K562 (cell line): ENCODE data around the gene PCDH9. TPM values are rescaled to one million over a fixed set of nuclear protein-coding genes. Genes with fewer than 3 reads are reported as not detected.

Experiments
- ATAC-seq: fragments of 200-7000 bp; cut with Tn5 transposase; 3 replicates; pipeline ENCODE4 v1.9.1; 2020; ENCODE audit warnings: moderate library complexity
- BruUV-seq: library from RNA; stranded (reverse); fragments of 400-500 nt; replicated peaks from 2 replicates; lab custom pipeline; 2021; lab: Mats Ljungman, UMichigan
- CTCF ChIA-PET: fragments of 300-600 bp; formaldehyde crosslinking; extraction: SDS; loops from one replicate; lab custom pipeline; 2021; ENCODE audit warnings: low intra/inter-chr PET ratio; lab: Yijun Ruan, JAX
- POLR2A ChIA-PET: fragments of 300-600, 350-650 bp; sonication (Branson Sonifier 250); formaldehyde crosslinking; extraction: SDS; loops from one replicate; lab custom pipeline; 2021; ENCODE audit warnings: antibody characterized with exemption, inconsistent platforms; lab: Yijun Ruan, JAX
- DNase-seq, 4 experiments: peaks; one replicate each; pipeline versions ENCODE4 v3.0.0 to v3.0.0-alpha.2; 2011 to 2018; ENCODE audit warnings: low spot score in 3 of 4, mixed read lengths in 3 of 4; ENCODE audit errors: extremely low read depth in 1 of 4
- FAIRE-seq: peaks from 2 replicates; lab custom pipeline; 2011; peaks lifted over from hg19 to GRCh38; lab: Jason Lieb, UNC
- H2AFZ ChIP-seq: 2 replicates; pipeline ENCODE4 v1.6.0; 2011; ENCODE audit warnings: low read depth, low read length, control low read depth, inconsistent platforms
- H3K27ac ChIP-seq: fragments of 200-600 bp; 3 replicates; pipeline ENCODE4 v1.8.0; 2011; ENCODE audit warnings: low read depth, mild to moderate bottlenecking, control low read depth, inconsistent platforms, low read length, moderate library complexity, mixed read lengths; ENCODE audit errors: extremely low read depth
- H3K27me3 ChIP-seq, 2 experiments: fragments of 300-600 bp in 1 of 2; 2 replicates in 1 of 2; 3 replicates in 1 of 2; pipeline versions ENCODE4 v1.6.0 to v1.8.0; 2011; ENCODE audit warnings: inconsistent platforms in 2 of 2, low read length in 2 of 2, mild to moderate bottlenecking in 1 of 2, mixed read lengths in 1 of 2, moderate library complexity in 1 of 2; ENCODE audit not compliant: control insufficient read depth in 2 of 2, insufficient read depth in 2 of 2
- H3K36me3 ChIP-seq: fragments of 300-600 bp; 3 replicates; pipeline ENCODE4 v1.8.0; 2011; ENCODE audit warnings: mild to moderate bottlenecking, low read length, inconsistent platforms; ENCODE audit not compliant: control insufficient read depth, insufficient read depth
- H3K4me1 ChIP-seq, 2 experiments: fragments of 200-600 bp in 1 of 2; replicated peaks in 1 of 2; 2 replicates in 1 of 2; 3 replicates in 1 of 2; pipeline versions ENCODE4 v1.5.1 to v1.8.0; 2011; ENCODE audit warnings: inconsistent platforms in 2 of 2, low read length in 2 of 2, mild to moderate bottlenecking in 1 of 2, mixed read lengths in 1 of 2, moderate library complexity in 1 of 2; ENCODE audit not compliant: control insufficient read depth in 2 of 2, insufficient read depth in 2 of 2
- H3K4me2 ChIP-seq: 2 replicates; pipeline ENCODE4 v1.6.1; 2011; ENCODE audit warnings: low read length, control low read depth, inconsistent platforms, mixed read lengths; ENCODE audit not compliant: insufficient read depth
- H3K4me3 ChIP-seq: fragments of 200-600 bp; sonication (generic), shearing (Covaris generic); 2 replicates; pipeline ENCODE4 v1.5.1; 2016; ENCODE audit warnings: control low read depth, inconsistent platforms
- H3K79me2 ChIP-seq: fragments of 200-600 bp; 3 replicates; pipeline ENCODE4 v1.8.0; 2011; ENCODE audit warnings: low read length, inconsistent platforms; ENCODE audit not compliant: control insufficient read depth, insufficient read depth
- H3K9ac ChIP-seq, 2 experiments: 2 replicates each; pipeline versions ENCODE4 v1.6.0 to v1.6.1; 2011; ENCODE audit warnings: low read depth in 2 of 2, low read length in 2 of 2, control low read depth in 1 of 2, inconsistent platforms in 1 of 2, mild to moderate bottlenecking in 1 of 2, mixed read lengths in 1 of 2; ENCODE audit not compliant: insufficient read depth in 1 of 2
- H3K9me1 ChIP-seq: one replicate; pipeline ENCODE4 v1.6.0; 2011; ENCODE audit warnings: inconsistent platforms, mild to moderate bottlenecking, low read length, moderate library complexity; ENCODE audit not compliant: control insufficient read depth, insufficient read depth
- H3K9me3 ChIP-seq: replicated peaks from 2 replicates; pipeline ENCODE4 v1.5.1; 2011; ENCODE audit warnings: low read depth, low read length, inconsistent platforms; ENCODE audit not compliant: control insufficient read depth, insufficient read depth
- H4K20me1 ChIP-seq: replicated peaks from 2 replicates; pipeline ENCODE4 v1.6.1; 2011; ENCODE audit warnings: low read length, inconsistent platforms, mixed read lengths; ENCODE audit not compliant: control insufficient read depth, insufficient read depth
- ARID2 ChIP-seq: fragments of 450-650 bp; IDR thresholded peaks from 2 replicates; pipeline ENCODE4 v1.6.1; 2017; ENCODE audit warnings: antibody characterized with exemption, mild to moderate bottlenecking
- CLOCK ChIP-seq: fragments of 250-450 bp; sonication (Bioruptor Pico); IDR thresholded peaks from 2 replicates; pipeline ENCODE4 v1.4.0; 2020; ENCODE audit warnings: mild to moderate bottlenecking, moderate library complexity, borderline replicate concordance
- CREB1 ChIP-seq, 2 experiments: sonication (generic) in 1 of 2; formaldehyde crosslinking in 1 of 2; IDR thresholded peaks; 2 replicates each; pipeline versions ENCODE4 v1.6.1 to v1.8.0; 2012 to 2022; ENCODE audit warnings: inconsistent platforms in 1 of 2, mild to moderate bottlenecking in 1 of 2, missing genetic modification reagents in 1 of 2, moderate library complexity in 1 of 2
- FUS ChIP-seq: fragments of 200-400 bp; formaldehyde crosslinking; optimal IDR thresholded peaks from 2 replicates; pipeline ENCODE3; 2017; ENCODE audit warnings: low read depth, low read length
- IFI16 ChIP-seq: fragments of 250-450 bp; sonication (Bioruptor Pico); IDR thresholded peaks from 2 replicates; pipeline ENCODE4 v2.1.2; 2022; ENCODE audit warnings: mild to moderate bottlenecking, inconsistent platforms
- KLF10 ChIP-seq: fragments of 250-450 bp; sonication (Bioruptor Pico); IDR thresholded peaks from 2 replicates; pipeline ENCODE4 v1.6.1; 2021; ENCODE audit warnings: matching md5 sums
- MBD1 ChIP-seq: fragments of 250-450 bp; sonication (Bioruptor Pico); IDR thresholded peaks from 2 replicates; pipeline ENCODE4 v1.8.0; 2022; ENCODE audit warnings: inconsistent platforms
- OTX1 ChIP-seq: fragments of 450-650 bp; formaldehyde crosslinking; IDR thresholded peaks from 2 replicates; pipeline ENCODE4 v1.4.0; 2022; ENCODE audit warnings: mild to moderate bottlenecking
- TCF7 ChIP-seq: sonication (generic); IDR thresholded peaks from 2 replicates; pipeline ENCODE4 v1.6.1; 2016; ENCODE audit warnings: antibody characterized with exemption, borderline replicate concordance
- ZNF174 ChIP-seq: fragments of 250-450 bp; sonication (Bioruptor Pico); IDR thresholded peaks from 2 replicates; pipeline ENCODE4 v1.4.0; 2020; ENCODE audit warnings: mild to moderate bottlenecking
- ZNF445 ChIP-seq: fragments of 250-450 bp; sonication (Bioruptor Pico); IDR thresholded peaks from 2 replicates; pipeline ENCODE4 v1.4.0; 2020; ENCODE audit warnings: low read depth, mild to moderate bottlenecking, moderate library complexity
- ZNF584 ChIP-seq: fragments of 200-800 bp; sonication (Bioruptor generic); IDR thresholded peaks from 2 replicates; pipeline ENCODE4 v1.6.1; 2016; ENCODE audit warnings: low read depth, mild to moderate bottlenecking, missing genetic modification characterization, missing compliant biosample characterization
- WGBS: fragments of 100-300 bp; shearing (Covaris generic); methylation state at CpG from one replicate; pipeline ENCODE4 v1.1.6; 2016; ENCODE audit warnings: low coverage, mixed read lengths; ENCODE audit not compliant: insufficient coverage; ENCODE audit errors: missing lambda C conversion rate; 5-methylcytosine and 5-hydroxymethylcytosine counted together
- in situ Hi-C: fragments of 300-500 bp; cut with MboI; formaldehyde crosslinking; loops from 4 replicates; pipeline ENCODE4 v1.15.0; 2018; ENCODE audit warnings: inconsistent platforms, mixed read lengths
- intact Hi-C: fragments of 100-400 bp; cut with micrococcal nuclease; formaldehyde crosslinking; loops from 2 replicates; pipeline ENCODE4 v1.14.2; 2022
- polyA plus RNA-seq, 8 experiments: library from polyadenylated mRNA; depleted of rRNA in 4 of 8; stranded (reverse) in 5 of 8; unstranded in 3 of 8; fragments of >200 nt; fragmentation: Nextera tagmentation in 2 of 8; fragmentation: Illumina TruSeq in 1 of 8; extraction: Ambion mirVana in 2 of 8; extraction: Trizol in 1 of 8; gene quantifications; 2 replicates each; pipeline versions ENCODE4 v1.2.1 to v1.2.3, GENCODE V29; 2011 to 2014; ENCODE audit warnings: inconsistent platforms in 1 of 8, missing spikeins in 1 of 8
- total RNA-seq, 7 experiments: library from RNA; depleted of rRNA in 6 of 7; stranded (reverse); fragments of >200 nt in 6 of 7; fragmentation: Illumina TruSeq in 2 of 7; extraction: Trizol in 2 of 7; gene quantifications; 2 replicates each; pipeline versions ENCODE4 v1.2.1 to v1.2.3, GENCODE V29; 2011 to 2021; ENCODE audit warnings: low replicate concordance in 1 of 7

PCDH9 gene
- total and polyA plus RNA-seq, 9 of the 15 experiments (the other 6 are each of a cell fraction or from before 2014, with no cell fraction given) = 1.1 to 6.7 (median 4.9) TPM

- no TSS peak for BruUV-seq
- FAIRE-seq (no peak), DNase-seq (no peak), ATAC-seq (no peak)
- intact Hi-C loops = no loop called here
- Histone ChIP-seq H2AFZ (no peak overlapping the region), H4K20me1 (no peaks in the 10 kb centered on the region), H3K36me3 (no peaks in the 10 kb centered on the region), H3K9ac (no peak overlapping the region), H3K4me1 (no peaks in the 10 kb centered on the region), H3K9me1 (no peaks in the 10 kb centered on the region), H3K79me2 (no peaks in the 10 kb centered on the region), H3K27me3 (no peaks in the 10 kb centered on the region), H3K9me3 (no peaks in the 10 kb centered on the region), H3K4me3 (no peak overlapping the region), H3K27ac (no peak overlapping the region), H3K4me2 (no peak overlapping the region)
- CTCF ChIA-PET = no interaction called here
- in situ Hi-C loops = no loop called here
- TF ChIP-seq OTX1 (CRISPR knock-in tag) = no peak
- TF ChIP-seq CREB1 (IDR thresholded peaks at IDR 0.05) = no peak
- TF ChIP-seq CREB1 (CRISPR knock-in tag; IDR thresholded peaks at IDR 0.05) = no peak
- no peak for TF ChIP-seq KLF10 (CRISPR knock-in tag)
- no peak for TF ChIP-seq ARID2
- TF ChIP-seq ZNF174 = no peak
- TF ChIP-seq IFI16 (CRISPR knock-in tag) = no peak
- no peak for TF ChIP-seq FUS
- TF ChIP-seq TCF7 = no peak
- no peak for TF ChIP-seq CLOCK (CRISPR knock-in tag)
- TF ChIP-seq ZNF584 (CRISPR knock-in tag) = no peak
- TF ChIP-seq ZNF445 (CRISPR knock-in tag) = no peak
- TF ChIP-seq MBD1 (CRISPR knock-in tag) = no peak
- WGBS = 67% methylated on average over 1 of the region's 1 CpG
- POLR2A ChIA-PET = no interaction called here
Measured at GRCh38 chr13:66680031-66680430, 550.1 kb downstream of the PCDH9 start.
